SU-DHL-6 (cell line): ENCODE measurements around the gene CLK4.

Experiments
- EZH2phosphoT487 ChIP-seq: fragments of 200-600 bp; sonication (generic), shearing (Covaris generic); conservative IDR thresholded peaks from 2 replicates; pipeline ENCODE4 v1.6.1; 2018; ENCODE audit warnings: mild to moderate bottlenecking, antibody characterized with exemption, low read length, moderate library complexity, mixed read lengths
- TF ChIP-seq, protein P1 (sequence below): fragments of 200-600 bp; sonication (generic); IDR thresholded peaks from one replicate; pipeline ENCODE4 v1.5.1; 2017; ENCODE audit warnings: antibody characterized with exemption, mild to moderate bottlenecking, low read length, moderate library complexity; ENCODE audit not compliant: insufficient read depth, poor library complexity, severe bottlenecking

DNA sequence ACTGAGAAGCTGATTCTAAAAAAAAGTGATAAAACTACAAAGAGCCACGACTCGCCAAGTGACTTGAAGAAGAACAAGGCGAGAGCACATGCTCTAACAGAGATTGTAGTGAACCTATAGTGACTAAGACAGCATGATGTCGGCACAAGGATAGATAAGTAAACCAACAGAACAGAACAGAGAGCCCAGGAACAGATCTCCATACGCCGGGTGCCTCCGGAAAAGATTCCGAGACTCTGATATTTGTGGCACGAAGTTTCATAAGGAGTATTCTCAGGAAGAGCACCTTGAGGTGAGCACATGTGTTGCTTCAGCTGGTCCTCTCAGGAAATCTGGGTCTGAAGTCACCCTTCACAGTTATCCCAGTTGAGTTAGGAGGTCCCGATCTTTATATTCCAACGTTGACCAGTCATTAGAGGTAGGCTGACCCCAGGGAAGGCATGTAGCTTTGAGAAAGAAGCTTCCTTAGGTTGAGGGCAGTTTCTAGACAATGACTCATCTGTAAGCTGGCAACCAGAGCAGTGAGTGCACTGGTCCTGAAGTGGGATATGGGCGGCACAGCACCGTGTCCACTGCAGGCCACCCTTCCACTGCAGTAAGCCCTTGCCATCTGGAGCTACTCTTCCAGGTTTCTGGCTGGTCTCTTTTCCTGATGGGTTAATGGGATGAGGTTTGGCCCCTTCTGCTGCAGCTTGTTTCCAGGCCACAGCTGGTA, 13.6 kb upstream of the CLK4 start:
- TF ChIP-seq, protein P1, sequence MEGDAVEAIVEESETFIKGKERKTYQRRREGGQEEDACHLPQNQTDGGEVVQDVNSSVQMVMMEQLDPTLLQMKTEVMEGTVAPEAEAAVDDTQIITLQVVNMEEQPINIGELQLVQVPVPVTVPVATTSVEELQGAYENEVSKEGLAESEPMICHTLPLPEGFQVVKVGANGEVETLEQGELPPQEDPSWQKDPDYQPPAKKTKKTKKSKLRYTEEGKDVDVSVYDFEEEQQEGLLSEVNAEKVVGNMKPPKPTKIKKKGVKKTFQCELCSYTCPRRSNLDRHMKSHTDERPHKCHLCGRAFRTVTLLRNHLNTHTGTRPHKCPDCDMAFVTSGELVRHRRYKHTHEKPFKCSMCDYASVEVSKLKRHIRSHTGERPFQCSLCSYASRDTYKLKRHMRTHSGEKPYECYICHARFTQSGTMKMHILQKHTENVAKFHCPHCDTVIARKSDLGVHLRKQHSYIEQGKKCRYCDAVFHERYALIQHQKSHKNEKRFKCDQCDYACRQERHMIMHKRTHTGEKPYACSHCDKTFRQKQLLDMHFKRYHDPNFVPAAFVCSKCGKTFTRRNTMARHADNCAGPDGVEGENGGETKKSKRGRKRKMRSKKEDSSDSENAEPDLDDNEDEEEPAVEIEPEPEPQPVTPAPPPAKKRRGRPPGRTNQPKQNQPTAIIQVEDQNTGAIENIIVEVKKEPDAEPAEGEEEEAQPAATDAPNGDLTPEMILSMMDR, result no peak
- no peak for TF ChIP-seq EZH2phosphoT487
